GM12865 (cell line): ENCODE results near the gene SCFD2.

Experiments used
- DNase-seq: peaks from one replicate; pipeline ENCODE4 v3.0.0; 2010; ENCODE audit warnings: low read depth
- H3K4me3 ChIP-seq: 2 replicates; pipeline ENCODE4 v1.5.1; 2011; ENCODE audit warnings: mild to moderate bottlenecking, low read depth, low read length, control low read depth
- TF ChIP-seq, protein P1 (sequence below): IDR thresholded peaks from 2 replicates; pipeline ENCODE4 v1.5.1; 2011; ENCODE audit warnings: low read length, control low read depth, low read depth, inconsistent platforms; ENCODE audit not compliant: insufficient read depth; ENCODE audit errors: missing control alignments

Gene SCFD2

DNA sequence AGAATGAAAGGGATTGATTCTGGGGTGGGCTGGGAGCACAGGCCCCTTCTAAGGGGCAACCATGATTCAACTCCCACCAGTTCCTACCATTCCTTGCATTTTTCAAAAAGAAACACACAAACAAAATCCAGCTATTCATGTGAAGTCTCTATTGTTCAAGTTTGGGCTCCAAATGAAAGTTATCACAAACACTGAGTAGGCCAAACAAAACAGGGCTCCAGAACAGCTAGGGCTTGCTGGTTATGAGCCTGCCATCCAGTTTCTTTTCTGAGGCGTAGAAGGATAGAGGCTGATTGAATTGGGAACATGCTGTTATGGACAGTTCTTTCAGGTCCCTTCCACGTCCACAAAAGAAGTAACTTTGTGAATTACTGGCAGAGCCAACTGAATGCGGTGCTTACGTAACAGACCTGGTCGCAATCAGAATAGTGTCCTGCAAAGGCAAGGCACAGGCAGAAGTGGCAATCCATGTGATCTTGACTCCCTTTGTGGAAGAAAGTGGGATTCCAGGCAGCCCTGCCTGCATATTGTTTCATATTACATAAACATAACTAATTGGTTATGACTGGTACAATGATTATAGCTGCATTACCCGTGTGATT, 244.5 kb downstream of the SCFD2 start:
- TF ChIP-seq, protein P1, sequence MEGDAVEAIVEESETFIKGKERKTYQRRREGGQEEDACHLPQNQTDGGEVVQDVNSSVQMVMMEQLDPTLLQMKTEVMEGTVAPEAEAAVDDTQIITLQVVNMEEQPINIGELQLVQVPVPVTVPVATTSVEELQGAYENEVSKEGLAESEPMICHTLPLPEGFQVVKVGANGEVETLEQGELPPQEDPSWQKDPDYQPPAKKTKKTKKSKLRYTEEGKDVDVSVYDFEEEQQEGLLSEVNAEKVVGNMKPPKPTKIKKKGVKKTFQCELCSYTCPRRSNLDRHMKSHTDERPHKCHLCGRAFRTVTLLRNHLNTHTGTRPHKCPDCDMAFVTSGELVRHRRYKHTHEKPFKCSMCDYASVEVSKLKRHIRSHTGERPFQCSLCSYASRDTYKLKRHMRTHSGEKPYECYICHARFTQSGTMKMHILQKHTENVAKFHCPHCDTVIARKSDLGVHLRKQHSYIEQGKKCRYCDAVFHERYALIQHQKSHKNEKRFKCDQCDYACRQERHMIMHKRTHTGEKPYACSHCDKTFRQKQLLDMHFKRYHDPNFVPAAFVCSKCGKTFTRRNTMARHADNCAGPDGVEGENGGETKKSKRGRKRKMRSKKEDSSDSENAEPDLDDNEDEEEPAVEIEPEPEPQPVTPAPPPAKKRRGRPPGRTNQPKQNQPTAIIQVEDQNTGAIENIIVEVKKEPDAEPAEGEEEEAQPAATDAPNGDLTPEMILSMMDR = no peak
- H3K4me3 ChIP-seq = no peak overlapping the region
- DNase-seq = no peak

DNA sequence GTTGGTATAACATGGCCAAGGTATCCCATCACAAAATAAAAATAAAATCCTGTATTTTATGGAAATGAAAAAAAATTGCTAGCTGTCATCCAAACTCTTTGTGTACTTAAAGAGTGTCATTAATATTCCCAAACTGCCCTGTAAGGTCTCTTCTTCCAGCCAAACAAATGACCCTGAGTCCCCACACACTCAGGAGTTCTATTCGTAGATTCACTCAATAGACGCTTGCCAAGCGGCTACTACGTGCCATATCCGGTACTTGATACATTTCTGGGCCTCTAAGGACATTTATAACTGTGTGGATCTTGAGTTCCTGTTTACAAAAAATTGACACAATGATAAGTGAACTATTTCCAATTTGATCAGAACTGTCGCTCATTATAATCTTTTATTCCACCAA, 245.1 kb downstream of the SCFD2 start:
- no peak overlapping the region for H3K4me3 ChIP-seq
- TF ChIP-seq, protein P1 = no peak
- DNase-seq = no peak

DNA sequence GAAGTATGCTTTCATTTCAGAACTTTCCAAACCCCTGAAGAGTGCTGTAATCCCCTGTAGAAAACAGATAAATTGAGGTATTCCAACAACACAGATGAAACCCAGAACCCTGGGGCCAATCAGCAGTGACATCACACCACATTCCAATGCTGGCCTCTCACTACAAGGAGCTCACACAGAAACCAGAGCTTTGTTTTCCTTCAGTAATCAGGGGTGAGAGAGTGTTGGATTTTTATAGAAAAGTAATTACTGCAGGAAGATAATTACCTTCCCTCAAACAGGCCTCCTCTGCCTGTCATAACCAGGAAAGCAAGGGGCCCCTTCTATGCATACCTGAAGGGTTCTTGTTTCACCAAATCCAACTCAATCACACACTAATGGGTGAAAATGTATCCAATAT, 246.2 kb downstream of the SCFD2 start:
- DNase-seq = no peak
- TF ChIP-seq, protein P1 = no peak

DNA sequence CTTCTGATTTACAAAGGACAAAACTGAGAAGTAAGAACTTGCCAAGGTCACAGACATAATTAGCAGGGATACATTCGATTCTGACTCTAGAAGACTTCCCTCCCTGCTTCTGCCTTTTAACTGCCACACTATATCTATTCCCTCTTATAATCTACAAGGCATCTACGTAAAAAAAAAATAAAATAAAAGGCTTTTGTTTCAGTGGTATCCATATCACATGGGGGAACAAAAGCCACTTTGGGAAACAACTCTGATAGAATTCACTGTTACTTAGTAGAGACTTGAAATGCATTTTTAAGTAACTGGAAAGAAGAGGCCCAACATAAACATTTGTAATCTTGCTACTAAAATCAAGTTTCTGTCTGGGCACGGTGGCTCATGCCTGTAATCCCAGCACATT, 247.2 kb downstream of the SCFD2 start:
- TF ChIP-seq, protein P1 = no peak
- no peak for DNase-seq
- H3K4me3 ChIP-seq = no peak overlapping the region

More for the DNA sequence above, 246.2 kb downstream of the SCFD2 start:
- no peak overlapping the region for H3K4me3 ChIP-seq

DNA sequence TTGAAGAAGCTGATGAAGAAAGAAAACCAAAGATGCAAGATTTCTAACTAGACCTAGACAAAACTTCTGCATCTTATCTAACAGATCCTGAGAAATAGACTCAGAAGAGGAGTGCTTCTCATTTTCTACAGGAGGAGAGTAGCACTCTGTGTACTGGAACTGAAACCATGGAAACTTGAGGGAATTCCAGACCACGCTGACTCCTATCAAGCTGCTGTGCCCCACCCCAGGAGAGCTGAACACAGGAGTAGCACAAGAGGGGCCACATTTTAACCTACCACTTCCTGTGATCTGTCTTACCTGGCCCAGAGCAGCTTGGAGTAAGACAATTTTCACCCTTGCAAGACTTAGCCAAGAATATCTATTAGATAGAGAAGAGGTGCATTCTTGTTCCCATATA, 248.9 kb downstream of the SCFD2 start:
- TF ChIP-seq, protein P1 = no peak
- DNase-seq = peak; percentile 12
- H3K4me3 ChIP-seq = no peak overlapping the region

DNA sequence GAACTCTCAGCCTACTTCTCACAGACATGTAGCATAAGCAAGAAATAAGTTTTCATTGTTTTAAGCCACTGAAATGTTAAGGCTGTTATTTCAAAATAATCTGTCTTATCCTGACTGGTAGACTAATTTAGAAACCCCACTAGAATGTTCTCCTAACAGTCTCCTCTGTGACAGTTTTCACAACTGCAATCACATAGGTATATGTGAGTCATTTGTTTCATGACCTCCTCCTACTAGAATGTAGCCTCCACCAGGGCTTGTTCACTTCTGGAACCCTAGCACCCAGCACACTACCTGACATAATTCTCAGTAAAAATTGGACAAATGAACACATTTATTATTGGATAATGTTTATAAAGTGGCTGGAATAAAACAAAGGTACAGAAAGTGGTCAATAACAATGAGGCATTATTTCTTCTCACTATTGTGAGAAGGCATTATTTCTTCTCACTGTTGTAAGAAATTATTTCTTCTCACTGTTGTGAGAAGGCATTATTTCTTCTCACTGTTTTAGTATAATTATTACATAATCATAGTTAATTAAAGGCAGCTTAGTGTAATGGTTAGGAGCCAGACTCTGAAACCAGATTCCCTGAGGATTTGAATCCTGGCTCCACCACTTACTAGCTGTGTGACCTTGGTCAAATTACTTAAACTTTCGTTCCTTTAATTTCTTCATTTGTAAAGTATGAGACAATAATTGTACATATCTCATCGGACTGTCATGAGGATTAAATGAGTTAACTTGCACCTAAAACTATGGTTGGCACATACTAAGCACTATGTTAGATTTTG, 252.2 kb downstream of the SCFD2 start:
- TF ChIP-seq, protein P1 = no peak
- peak; percentile 7 for DNase-seq
- no peak overlapping the region for H3K4me3 ChIP-seq
